CD14-positive monocyte (primary cell): ENCODE results near the gene RRN3. TPM values are rescaled to one million over a fixed set of nuclear protein-coding genes. Genes with fewer than 3 reads are reported as not detected.
A peak's percentile ranks its signal among the peaks of the same experiment; 100 is the strongest.

Source experiments
- DNase-seq, 3 donors: peaks; one replicate each; pipeline ENCODE4 v3.0.0-alpha.2; 2011 to 2022
- H2AFZ ChIP-seq: 2 replicates; pipeline ENCODE4 v1.6.0; 2012; ENCODE audit warnings: mild to moderate bottlenecking, low read depth, low read length, inconsistent platforms; ENCODE audit not compliant: insufficient read depth, poor library complexity, severe bottlenecking
- H3K27ac ChIP-seq, 2 donors: 1 replicate in 1 of 2; 2 replicates in 1 of 2; pipeline ENCODE4 v1.5.1; 2012 to 2013; ENCODE audit warnings: low read length in 2 of 2, control low read depth in 1 of 2, inconsistent platforms in 1 of 2, low read depth in 1 of 2, mild to moderate bottlenecking in 1 of 2
- H3K27me3 ChIP-seq, 2 donors: one replicate each; pipeline versions ENCODE4 v1.6.0 to v1.6.1; 2011 to 2013; ENCODE audit warnings: low read length in 2 of 2; ENCODE audit not compliant: control insufficient read depth in 2 of 2, insufficient read depth in 2 of 2
- H3K36me3 ChIP-seq, 2 donors: replicated peaks in 1 of 2; 1 replicate in 1 of 2; 2 replicates in 1 of 2; pipeline versions ENCODE4 v1.5.1 to v1.6.1; 2012 to 2013; ENCODE audit warnings: low read length in 2 of 2, control low read depth in 1 of 2, inconsistent platforms in 1 of 2, mild to moderate bottlenecking in 1 of 2; ENCODE audit not compliant: insufficient read depth in 2 of 2, control insufficient read depth in 1 of 2
- H3K4me1 ChIP-seq, 2 donors: 1 replicate in 1 of 2; 2 replicates in 1 of 2; pipeline versions ENCODE4 v1.5.1 to v1.6.1; 2012 to 2013; ENCODE audit warnings: low read length in 2 of 2, control low read depth in 1 of 2, inconsistent platforms in 1 of 2, mild to moderate bottlenecking in 1 of 2, moderate library complexity in 1 of 2; ENCODE audit not compliant: insufficient read depth in 2 of 2, control insufficient read depth in 1 of 2
- H3K4me2 ChIP-seq: replicated peaks from 2 replicates; pipeline ENCODE3; 2012; ENCODE audit warnings: low read length, moderate library complexity, mild to moderate bottlenecking; ENCODE audit not compliant: poor library complexity, severe bottlenecking; ENCODE audit errors: extremely low read depth
- H3K4me3 ChIP-seq, 3 experiments: fragments of 200-600 bp in 1 of 3; sonication (generic) in 1 of 3; replicated peaks in 1 of 3; 1 replicate in 2 of 3; 2 replicates in 1 of 3; pipeline ENCODE4 v1.5.1; 2011 to 2013; ENCODE audit warnings: low read length in 3 of 3, mild to moderate bottlenecking in 3 of 3, control low read depth in 2 of 3, low read depth in 2 of 3, inconsistent platforms in 1 of 3, moderate library complexity in 1 of 3
- H3K79me2 ChIP-seq: 2 replicates; pipeline ENCODE4 v1.6.0; 2012; ENCODE audit warnings: mild to moderate bottlenecking, control low read depth, inconsistent platforms, low read length, moderate library complexity; ENCODE audit not compliant: insufficient read depth
- H3K9ac ChIP-seq: 2 replicates; pipeline ENCODE4 v1.6.0; 2017; ENCODE audit warnings: low read length, mild to moderate bottlenecking; ENCODE audit not compliant: insufficient read depth, poor library complexity, severe bottlenecking
- H3K9me3 ChIP-seq, 2 donors: replicated peaks in 1 of 2; 1 replicate in 1 of 2; 2 replicates in 1 of 2; pipeline versions ENCODE4 v1.5.1 to v1.6.1; 2012 to 2013; ENCODE audit warnings: low read length in 2 of 2, control low read depth in 1 of 2; ENCODE audit not compliant: control insufficient read depth in 1 of 2, insufficient read depth in 1 of 2
- H4K20me1 ChIP-seq: 2 replicates; pipeline ENCODE4 v1.6.0; 2012; ENCODE audit warnings: mild to moderate bottlenecking, low read length, control low read depth, moderate library complexity; ENCODE audit not compliant: insufficient read depth
- H3K27ac Mint-ChIP-seq, 7 donors: one replicate each; pipeline ENCODE4 v1.8.0; 2020; ENCODE audit warnings: mild to moderate bottlenecking in 7 of 7, mixed read lengths in 7 of 7, moderate library complexity in 6 of 7, inconsistent platforms in 2 of 7
- H3K27me3 Mint-ChIP-seq, 3 donors: one replicate each; pipeline ENCODE4 v1.8.0; 2021 to 2022; ENCODE audit warnings: low read depth in 3 of 3, mild to moderate bottlenecking in 3 of 3, mixed read lengths in 3 of 3, moderate library complexity in 3 of 3, inconsistent platforms in 1 of 3
- H3K36me3 Mint-ChIP-seq, 2 donors: one replicate each; pipeline ENCODE4 v1.8.0; 2020; ENCODE audit warnings: mixed read lengths in 2 of 2, inconsistent platforms in 1 of 2, mild to moderate bottlenecking in 1 of 2
- H3K4me1 Mint-ChIP-seq: one replicate; pipeline ENCODE4 v1.8.0; 2020; ENCODE audit warnings: mild to moderate bottlenecking, mixed read lengths
- H3K4me3 Mint-ChIP-seq, 2 donors: one replicate each; pipeline ENCODE4 v1.8.0; 2020; ENCODE audit warnings: mild to moderate bottlenecking in 2 of 2, mixed read lengths in 2 of 2, moderate library complexity in 1 of 2
- H3K9me3 Mint-ChIP-seq, 7 donors: one replicate each; pipeline ENCODE4 v1.8.0; 2020 to 2022; ENCODE audit warnings: mixed read lengths in 7 of 7, mild to moderate bottlenecking in 6 of 7, moderate library complexity in 6 of 7, inconsistent platforms in 2 of 7
- WGBS: methylation state at CpG from one replicate; pipeline ENCODE4 v1.1.5; 2013; ENCODE audit warnings: missing lambda C conversion rate; ENCODE audit not compliant: insufficient coverage; 5-methylcytosine and 5-hydroxymethylcytosine counted together
- intact Hi-C, 2 donors: fragments of 100-400 bp; cut with micrococcal nuclease; formaldehyde crosslinking; loops; one replicate each; pipeline versions ENCODE4 v1.15.0 to v1.15.1; 2023
- polyA plus RNA-seq, 3 donors: library from polyadenylated mRNA; depleted of rRNA in 1 of 3; unstranded in 2 of 3; stranded (reverse) in 1 of 3; fragments of 300-500 nt in 2 of 3; fragments of >200 nt in 1 of 3; fragmentation: Illumina TruSeq in 2 of 3; gene quantifications; 1 replicate in 2 of 3; 2 replicates in 1 of 3; pipeline ENCODE4 v1.2.3, GENCODE V29; 2012 to 2021
- TF ChIP-seq, protein P1 (sequence below): fragments of 200-600 bp; IDR thresholded peaks from one replicate; pipeline ENCODE4 v1.8.0; 2022; ENCODE audit warnings: antibody characterized with exemption, mild to moderate bottlenecking

The RRN3 gene
- polyA plus RNA-seq, 3 donors = 4.3 to 9.2 (median 9.1) TPM

DNA sequence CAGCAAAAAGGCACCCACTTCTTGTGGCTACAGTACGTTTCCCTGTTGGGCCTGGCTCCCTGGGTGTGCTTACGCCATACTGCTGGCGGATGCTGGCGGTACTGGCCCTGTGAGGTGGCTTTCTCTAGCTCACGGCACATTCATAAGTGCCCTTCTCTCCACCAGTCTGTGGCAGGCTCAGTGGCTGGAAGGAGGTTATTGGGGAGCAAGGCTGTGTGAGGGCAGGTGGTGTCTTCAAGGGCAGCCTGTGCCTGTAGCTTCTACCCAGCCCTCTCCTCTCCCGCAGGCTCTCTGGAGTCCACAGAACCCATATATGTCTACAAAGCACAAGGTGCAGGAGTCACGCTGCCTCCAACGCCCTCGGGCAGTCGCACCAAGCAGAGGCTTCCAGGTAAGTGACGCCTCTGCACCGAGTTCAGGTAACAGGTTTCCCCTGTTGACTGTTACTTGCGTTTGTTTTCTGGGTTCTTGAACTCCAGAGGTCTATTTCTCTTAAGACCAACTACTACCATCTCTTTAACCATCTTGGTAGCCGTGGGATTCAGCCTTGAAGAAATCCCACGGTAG is 58.8 kb downstream of the RRN3 start:
- Mint-ChIP-seq H3K4me3 (no peak overlapping the region), H3K36me3 (peaks cover 89 to 96% of the 10 kb centered on the region in 2 donors), H3K27me3 (no peaks in the 10 kb centered on the region), H3K4me1 (peaks cover 6% of the 10 kb centered on the region), H3K9me3 (no peaks in the 10 kb centered on the region), H3K27ac (peak overlapping the region in 3 of 7 donors; percentile 8 to 42 (median 41))
- Histone ChIP-seq H2AFZ (no peak overlapping the region), H4K20me1 (no peaks in the 10 kb centered on the region), H3K27ac (no peak overlapping the region), H3K9me3 (no peaks in the 10 kb centered on the region), H3K4me3 (no peak overlapping the region), H3K36me3 (peaks cover 93 to 96% of the 10 kb centered on the region in 2 donors), H3K9ac (no peak overlapping the region), H3K4me1 (no peaks in the 10 kb centered on the region), H3K27me3 (no peaks in the 10 kb centered on the region), H3K4me2 (no peak overlapping the region), H3K79me2 (no peaks in the 10 kb centered on the region)
- intact Hi-C loops = no loop called here
- 95% methylated on average over 7 of the region's 15 CpGs for WGBS
- TF ChIP-seq, protein P1, sequence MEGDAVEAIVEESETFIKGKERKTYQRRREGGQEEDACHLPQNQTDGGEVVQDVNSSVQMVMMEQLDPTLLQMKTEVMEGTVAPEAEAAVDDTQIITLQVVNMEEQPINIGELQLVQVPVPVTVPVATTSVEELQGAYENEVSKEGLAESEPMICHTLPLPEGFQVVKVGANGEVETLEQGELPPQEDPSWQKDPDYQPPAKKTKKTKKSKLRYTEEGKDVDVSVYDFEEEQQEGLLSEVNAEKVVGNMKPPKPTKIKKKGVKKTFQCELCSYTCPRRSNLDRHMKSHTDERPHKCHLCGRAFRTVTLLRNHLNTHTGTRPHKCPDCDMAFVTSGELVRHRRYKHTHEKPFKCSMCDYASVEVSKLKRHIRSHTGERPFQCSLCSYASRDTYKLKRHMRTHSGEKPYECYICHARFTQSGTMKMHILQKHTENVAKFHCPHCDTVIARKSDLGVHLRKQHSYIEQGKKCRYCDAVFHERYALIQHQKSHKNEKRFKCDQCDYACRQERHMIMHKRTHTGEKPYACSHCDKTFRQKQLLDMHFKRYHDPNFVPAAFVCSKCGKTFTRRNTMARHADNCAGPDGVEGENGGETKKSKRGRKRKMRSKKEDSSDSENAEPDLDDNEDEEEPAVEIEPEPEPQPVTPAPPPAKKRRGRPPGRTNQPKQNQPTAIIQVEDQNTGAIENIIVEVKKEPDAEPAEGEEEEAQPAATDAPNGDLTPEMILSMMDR = no peak
- DNase-seq = no peak

DNA sequence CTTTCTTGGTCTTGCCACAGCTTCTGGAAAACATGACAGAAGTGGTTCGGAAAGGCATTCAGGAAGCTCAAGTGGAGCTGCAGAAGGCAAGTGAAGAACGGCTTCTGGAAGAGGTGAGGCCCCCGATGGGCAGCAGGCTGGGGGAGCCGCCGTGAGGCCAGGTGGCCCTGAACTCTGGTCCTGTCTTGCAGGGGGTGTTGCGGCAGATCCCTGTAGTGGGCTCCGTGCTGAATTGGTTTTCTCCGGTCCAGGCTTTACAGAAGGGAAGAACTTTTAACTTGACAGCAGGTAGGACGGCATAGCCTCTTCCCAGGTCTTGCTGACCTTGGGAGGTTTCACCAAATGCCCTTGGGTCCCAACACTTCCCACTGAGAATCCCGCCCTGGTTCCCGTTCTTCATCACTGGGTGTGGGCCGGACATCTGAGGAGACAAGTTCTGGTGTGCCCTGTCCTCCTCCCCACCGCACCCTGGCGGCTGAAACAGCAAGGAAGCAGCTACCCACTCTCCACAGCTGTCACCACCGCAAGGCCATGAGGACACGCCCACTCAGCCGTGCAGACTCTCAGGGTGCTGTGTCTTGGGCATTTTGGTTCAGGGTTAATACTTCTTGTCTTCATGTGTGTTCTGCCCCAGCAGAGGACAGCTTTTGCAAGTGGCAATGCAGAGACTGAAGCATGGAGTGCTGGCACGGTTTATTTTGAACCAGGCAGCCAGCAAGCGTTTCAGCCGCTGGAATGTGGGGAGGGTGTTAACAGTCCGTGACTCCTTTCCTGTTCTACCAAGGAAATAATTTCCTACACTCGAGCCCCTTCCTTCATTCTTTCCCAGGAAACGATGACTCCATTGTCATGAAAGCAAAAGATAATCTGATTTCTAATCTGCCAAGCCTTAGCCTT is 59.6 kb downstream of the RRN3 start:
- DNase-seq = no peak
- H3K4me2 ChIP-seq = no peak overlapping the region
- H2AFZ ChIP-seq = no peak overlapping the region
- H3K4me1 Mint-ChIP-seq = peaks cover 6% of the 10 kb centered on the region
- H3K27me3 Mint-ChIP-seq = no peaks in the 10 kb centered on the region
- no peaks in the 10 kb centered on the region for H3K9me3 Mint-ChIP-seq
- no peaks in the 10 kb centered on the region for H3K9me3 ChIP-seq
- no peak overlapping the region for H3K4me3 ChIP-seq
- H3K79me2 ChIP-seq = no peaks in the 10 kb centered on the region
- H3K4me1 ChIP-seq = no peaks in the 10 kb centered on the region
- TF ChIP-seq, protein P1 = no peak
- H3K27ac Mint-ChIP-seq = peak overlapping the region in 3 of 7 donors; percentile 11 to 46 (median 26)
- no peak overlapping the region for H3K27ac ChIP-seq
- H3K36me3 ChIP-seq = peaks cover 90 to 95% of the 10 kb centered on the region in 2 donors
- no peaks in the 10 kb centered on the region for H3K27me3 ChIP-seq
- 94% methylated on average over 18 of the region's 23 CpGs for WGBS
- intact Hi-C loops = no loop called here
- H3K36me3 Mint-ChIP-seq = peaks cover 84 to 92% of the 10 kb centered on the region in 2 donors
- H4K20me1 ChIP-seq = no peaks in the 10 kb centered on the region
- no peak overlapping the region for H3K9ac ChIP-seq
- H3K4me3 Mint-ChIP-seq = no peak overlapping the region
